Loucy (cell line): Measurements from ENCODE around the gene SLC16A7.

Experiments used
- EZH2phosphoT487 ChIP-seq: fragments of 200-600 bp; IDR thresholded peaks from 2 replicates; pipeline ENCODE4 v1.6.1; 2018; ENCODE audit warnings: antibody characterized with exemption, mild to moderate bottlenecking, moderate library complexity, borderline replicate concordance
- TF ChIP-seq, protein P1 (sequence below): fragments of 200-600 bp; sonication (generic); conservative IDR thresholded peaks from 2 replicates; pipeline ENCODE4 v1.5.1; 2014; ENCODE audit warnings: mild to moderate bottlenecking, antibody characterized with exemption, low read length

DNA sequence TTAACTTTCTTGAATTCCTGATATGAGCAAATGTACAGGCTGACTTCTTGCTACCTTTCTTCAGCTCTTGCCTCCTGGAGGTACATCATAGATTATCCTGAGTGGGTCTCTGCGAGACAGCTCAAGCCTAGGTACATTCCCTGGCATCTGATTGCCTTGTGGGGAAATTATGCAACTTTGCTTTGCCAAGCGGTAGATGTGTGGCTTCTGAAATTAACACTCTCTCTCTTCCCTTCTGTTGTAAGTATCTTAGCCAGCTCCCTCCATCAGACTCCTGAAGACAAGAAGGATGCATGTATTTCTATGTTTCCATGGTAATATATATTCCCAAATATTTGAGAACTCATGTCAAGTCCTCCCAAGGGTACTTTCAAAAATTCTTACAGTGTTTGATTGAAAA lies 16.2 kb upstream of the SLC16A7 start:
- TF ChIP-seq, protein P1, sequence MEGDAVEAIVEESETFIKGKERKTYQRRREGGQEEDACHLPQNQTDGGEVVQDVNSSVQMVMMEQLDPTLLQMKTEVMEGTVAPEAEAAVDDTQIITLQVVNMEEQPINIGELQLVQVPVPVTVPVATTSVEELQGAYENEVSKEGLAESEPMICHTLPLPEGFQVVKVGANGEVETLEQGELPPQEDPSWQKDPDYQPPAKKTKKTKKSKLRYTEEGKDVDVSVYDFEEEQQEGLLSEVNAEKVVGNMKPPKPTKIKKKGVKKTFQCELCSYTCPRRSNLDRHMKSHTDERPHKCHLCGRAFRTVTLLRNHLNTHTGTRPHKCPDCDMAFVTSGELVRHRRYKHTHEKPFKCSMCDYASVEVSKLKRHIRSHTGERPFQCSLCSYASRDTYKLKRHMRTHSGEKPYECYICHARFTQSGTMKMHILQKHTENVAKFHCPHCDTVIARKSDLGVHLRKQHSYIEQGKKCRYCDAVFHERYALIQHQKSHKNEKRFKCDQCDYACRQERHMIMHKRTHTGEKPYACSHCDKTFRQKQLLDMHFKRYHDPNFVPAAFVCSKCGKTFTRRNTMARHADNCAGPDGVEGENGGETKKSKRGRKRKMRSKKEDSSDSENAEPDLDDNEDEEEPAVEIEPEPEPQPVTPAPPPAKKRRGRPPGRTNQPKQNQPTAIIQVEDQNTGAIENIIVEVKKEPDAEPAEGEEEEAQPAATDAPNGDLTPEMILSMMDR = no peak
- no peak for TF ChIP-seq EZH2phosphoT487
